Measurements from ENCODE around the gene RARB. TPM values are rescaled to one million over a fixed set of nuclear protein-coding genes. Genes with fewer than 3 reads are reported as not detected.

Gene RARB
- total and polyA plus RNA-seq, 2 of the 13 experiments (the other 11 are each of a cell fraction or from before 2014, with no cell fraction given), result 0.16 TPM; not detected in 1

GRCh38 chr3:25574172-25574765, 146.2 kb downstream of the RARB start (continued):
- TF ChIP-seq GRHL1 (CRISPR knock-in tag; conservative IDR thresholded peaks at IDR 0.05), result no peak
- no peak for TF ChIP-seq ZNF776 (CRISPR knock-in tag; IDR thresholded peaks at IDR 0.05)
- no peak for TF ChIP-seq BORCS8-MEF2B (CRISPR knock-in tag; IDR thresholded peaks at IDR 0.05)
- TF ChIP-seq EP300 (IDR thresholded peaks at IDR 0.05; ENCODE audit: low read depth in 2 of 2, low read length in 2 of 2), result no peak
- no peak for TF ChIP-seq EP300 (CRISPR knock-in tag; IDR thresholded peaks at IDR 0.05; ENCODE audit: borderline replicate concordance)
- no peak for TF ChIP-seq AHR (CRISPR knock-in tag; IDR thresholded peaks at IDR 0.05)
- no peak for TF ChIP-seq NFATC3 (CRISPR knock-in tag; IDR thresholded peaks at IDR 0.05)
- no peak for TF ChIP-seq MXI1 (IDR thresholded peaks at IDR 0.05; ENCODE audit: borderline replicate concordance, low read depth, low read length)
- no peak for TF ChIP-seq ZSCAN25 (CRISPR knock-in tag; IDR thresholded peaks at IDR 0.05)

GRCh38 chr3:25575001-25575400, 146.9 kb downstream of the RARB start:
- Histone ChIP-seq H3K27me3 (ENCODE audit: control insufficient read depth in 1 of 2, insufficient read depth in 2 of 2, low read length in 2 of 2) (no peaks in the 10 kb centered on the region; a peak in 2 of 5 replicates), H3K4me1 (ENCODE audit: insufficient read depth, low read length) (no peaks in the 10 kb centered on the region), H3K9ac (ENCODE audit: insufficient read depth, low read depth, low read length) (no peak overlapping the region), H3K79me2 (ENCODE audit: insufficient read depth, low read length) (no peaks in the 10 kb centered on the region), H2AFZ (ENCODE audit: low read length) (no peak overlapping the region), H3K9me3 (ENCODE audit: low read length) (no peaks in the 10 kb centered on the region), H3K4me3 (replicated peaks in 1 of 3; ENCODE audit: insufficient read depth in 1 of 3, low read depth in 2 of 3, low read length in 3 of 3) (no peak overlapping the region), H3K36me3 (replicated peaks in 1 of 2; ENCODE audit: control insufficient read depth in 1 of 2, insufficient read depth in 2 of 2, low read length in 2 of 2) (no peaks in the 10 kb centered on the region), H4K20me1 (ENCODE audit: insufficient read depth, low read length) (no peaks in the 10 kb centered on the region), H3K27ac (ENCODE audit: extremely low read length, insufficient read depth, low read length) (no peak overlapping the region), H3K4me2 (ENCODE audit: low read depth, low read length) (no peak overlapping the region)
- CTCF ChIA-PET (ENCODE audit: low intra/inter-chr PET ratio, low total read pairs), result no interaction called here
- DNase-seq (ENCODE audit: low spot score), result no peak
- in situ Hi-C loops (cut with HindIII; ENCODE audit: extremely low pct_ligation_motif_present, low pct_unique_long_range_greater_than_20kb) (no loop called here), intact Hi-C loops (cut with micrococcal nuclease; ENCODE audit: unreplicated experiment) (no loop called here)
- POLR2A ChIA-PET, result no interaction called here
- FAIRE-seq, result no peak
- BruUV-seq (replicated peaks), result no TSS peak
- 62% methylated on average over 8 of the region's 12 CpGs for WGBS (ENCODE audit: low lambda C conversion rate)
- no peak for ATAC-seq
- TF ChIP-seq RFXANK (CRISPR knock-in tag; IDR thresholded peaks at IDR 0.05), result no peak
- no peak for TF ChIP-seq PTBP1 (IDR thresholded peaks at IDR 0.05; ENCODE audit: low read depth, low read length, poor library complexity, severe bottlenecking)
- TF ChIP-seq, protein P1, sequence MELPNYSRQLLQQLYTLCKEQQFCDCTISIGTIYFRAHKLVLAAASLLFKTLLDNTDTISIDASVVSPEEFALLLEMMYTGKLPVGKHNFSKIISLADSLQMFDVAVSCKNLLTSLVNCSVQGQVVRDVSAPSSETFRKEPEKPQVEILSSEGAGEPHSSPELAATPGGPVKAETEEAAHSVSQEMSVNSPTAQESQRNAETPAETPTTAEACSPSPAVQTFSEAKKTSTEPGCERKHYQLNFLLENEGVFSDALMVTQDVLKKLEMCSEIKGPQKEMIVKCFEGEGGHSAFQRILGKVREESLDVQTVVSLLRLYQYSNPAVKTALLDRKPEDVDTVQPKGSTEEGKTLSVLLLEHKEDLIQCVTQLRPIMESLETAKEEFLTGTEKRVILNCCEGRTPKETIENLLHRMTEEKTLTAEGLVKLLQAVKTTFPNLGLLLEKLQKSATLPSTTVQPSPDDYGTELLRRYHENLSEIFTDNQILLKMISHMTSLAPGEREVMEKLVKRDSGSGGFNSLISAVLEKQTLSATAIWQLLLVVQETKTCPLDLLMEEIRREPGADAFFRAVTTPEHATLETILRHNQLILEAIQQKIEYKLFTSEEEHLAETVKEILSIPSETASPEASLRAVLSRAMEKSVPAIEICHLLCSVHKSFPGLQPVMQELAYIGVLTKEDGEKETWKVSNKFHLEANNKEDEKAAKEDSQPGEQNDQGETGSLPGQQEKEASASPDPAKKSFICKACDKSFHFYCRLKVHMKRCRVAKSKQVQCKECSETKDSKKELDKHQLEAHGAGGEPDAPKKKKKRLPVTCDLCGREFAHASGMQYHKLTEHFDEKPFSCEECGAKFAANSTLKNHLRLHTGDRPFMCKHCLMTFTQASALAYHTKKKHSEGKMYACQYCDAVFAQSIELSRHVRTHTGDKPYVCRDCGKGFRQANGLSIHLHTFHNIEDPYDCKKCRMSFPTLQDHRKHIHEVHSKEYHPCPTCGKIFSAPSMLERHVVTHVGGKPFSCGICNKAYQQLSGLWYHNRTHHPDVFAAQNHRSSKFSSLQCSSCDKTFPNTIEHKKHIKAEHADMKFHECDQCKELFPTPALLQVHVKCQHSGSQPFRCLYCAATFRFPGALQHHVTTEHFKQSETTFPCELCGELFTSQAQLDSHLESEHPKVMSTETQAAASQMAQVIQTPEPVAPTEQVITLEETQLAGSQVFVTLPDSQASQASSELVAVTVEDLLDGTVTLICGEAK (IDR thresholded peaks at IDR 0.05), result no peak
- TF ChIP-seq, protein P1 (CRISPR knock-in tag; IDR thresholded peaks at IDR 0.05), result no peak
- no peak for TF ChIP-seq RAD21 (CRISPR knock-in tag; IDR thresholded peaks at IDR 0.05)

All from HepG2 (cell line).